GF-D8 (cell line): ENCODE measurements around the gene IREB2.
"Not testable (repeated sequence)": the region's sequence is repeated elsewhere in the genome, so short reads cannot be mapped to it uniquely, and the experiment has no call there.

Source experiments
- DNase-seq: peaks from one replicate; lab custom pipeline; 2025; lab: John Stamatoyannopoulos, UW

IREB2 gene

GRCh38 chr15:78437762-78438618, at the start of gene IREB2:
Gene IREB2 (plus strand): TSS chr15:78438216. CDS start chr15:78438338, 122 bp downstream.
- peak; percentile 95 for DNase-seq

- DNase-seq, result no peak
These were observed 49.2 kb upstream of the IREB2 start for GRCh38 chr15:78388865-78389264.

GRCh38 chr15:78389322-78389721, 48.7 kb upstream of the IREB2 start:
- no peak for DNase-seq

- no peak for DNase-seq
These were observed 48.3 kb upstream of the IREB2 start for GRCh38 chr15:78389738-78390137.

GRCh38 chr15:78390242-78390641, 47.8 kb upstream of the IREB2 start:
- DNase-seq, result no peak

GRCh38 chr15:78390826-78391225, 47.2 kb upstream of the IREB2 start:
- DNase-seq, result no peak

- DNase-seq, result no peak
These were observed 46.2 kb upstream of the IREB2 start for GRCh38 chr15:78391781-78392180.

GRCh38 chr15:78392430-78392829, 45.6 kb upstream of the IREB2 start:
- DNase-seq, result no peak

- no peak for DNase-seq
These were observed 44.9 kb upstream of the IREB2 start for GRCh38 chr15:78393137-78393536.

GRCh38 chr15:78394026-78394425, 44.0 kb upstream of the IREB2 start:
- DNase-seq, result no peak

GRCh38 chr15:78394981-78395616, 42.9 kb upstream of the IREB2 start:
- no peak for DNase-seq

- no peak for DNase-seq
These were observed 41.7 kb upstream of the IREB2 start for GRCh38 chr15:78396186-78396814.

GRCh38 chr15:78396976-78397375, 41.0 kb upstream of the IREB2 start:
- DNase-seq, result no peak

GRCh38 chr15:78397382-78397781, 40.6 kb upstream of the IREB2 start:
- DNase-seq, result no peak

- no peak for DNase-seq
These were observed 39.8 kb upstream of the IREB2 start for GRCh38 chr15:78398076-78398825.

GRCh38 chr15:78399091-78399490, 38.9 kb upstream of the IREB2 start:
- no peak for DNase-seq

GRCh38 chr15:78402061-78402610, 35.9 kb upstream of the IREB2 start:
- DNase-seq, result no peak

- DNase-seq, result no peak
These were observed 33.9 kb upstream of the IREB2 start for GRCh38 chr15:78404125-78404524.

GRCh38 chr15:78404796-78405195, 33.2 kb upstream of the IREB2 start:
- DNase-seq, result not testable (repeated sequence)

GRCh38 chr15:78405336-78405924, 32.6 kb upstream of the IREB2 start:
- no peak for DNase-seq

- DNase-seq, result no peak
These were observed 31.9 kb upstream of the IREB2 start for GRCh38 chr15:78406016-78406585.
